ENCODE data around the gene NOL9. TPM values are rescaled to one million over a fixed set of nuclear protein-coding genes. Genes with fewer than 3 reads are reported as not detected.

The NOL9 gene
- total RNA-seq, 2 experiments from 2014 or later, result 32.5 to 39.1 TPM

DNA sequence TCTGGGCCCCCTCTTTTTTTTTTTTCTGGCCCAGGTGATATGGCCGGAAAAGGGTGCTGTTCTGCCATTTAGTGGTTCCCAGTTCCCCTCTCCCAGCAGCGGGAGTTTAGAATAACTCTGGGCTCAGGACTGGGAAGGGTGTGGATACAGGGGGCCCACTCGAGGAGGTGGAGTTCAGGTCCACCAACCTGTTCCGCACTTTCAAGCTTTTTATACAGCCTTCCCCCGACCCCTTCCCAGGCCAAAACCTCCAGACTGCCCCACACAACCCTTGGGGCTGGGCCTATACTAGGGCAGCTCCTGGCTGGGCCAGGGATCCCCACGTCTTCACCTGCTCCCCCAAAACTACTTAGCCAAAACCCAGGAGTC is 63.2 kb downstream of the NOL9 start:
- peak overlapping the region; percentile 77 for H3K27ac Mint-ChIP-seq
- peak overlapping the region; percentile 73 for H3K4me3 Mint-ChIP-seq
- ATAC-seq (no peak), DNase-seq (no peak)
- CTCF ChIA-PET, result interaction anchor here (0.6 to 5.5 kb wide), 25 partner anchors 10 to 284 kb away, joined by 3 to 41 read pairs (median 6); partner anchors contain the start of genes HES2, NOL9 and TAS1R1
- H3K36me3 Mint-ChIP-seq, result no peaks in the 10 kb centered on the region
- no peaks in the 10 kb centered on the region for H3K9me3 Mint-ChIP-seq (ENCODE audit: low read depth)
- H3K27me3 Mint-ChIP-seq, result peaks cover 22% of the 10 kb centered on the region
- peaks cover 11% of the 10 kb centered on the region for H3K4me1 Mint-ChIP-seq

DNA sequence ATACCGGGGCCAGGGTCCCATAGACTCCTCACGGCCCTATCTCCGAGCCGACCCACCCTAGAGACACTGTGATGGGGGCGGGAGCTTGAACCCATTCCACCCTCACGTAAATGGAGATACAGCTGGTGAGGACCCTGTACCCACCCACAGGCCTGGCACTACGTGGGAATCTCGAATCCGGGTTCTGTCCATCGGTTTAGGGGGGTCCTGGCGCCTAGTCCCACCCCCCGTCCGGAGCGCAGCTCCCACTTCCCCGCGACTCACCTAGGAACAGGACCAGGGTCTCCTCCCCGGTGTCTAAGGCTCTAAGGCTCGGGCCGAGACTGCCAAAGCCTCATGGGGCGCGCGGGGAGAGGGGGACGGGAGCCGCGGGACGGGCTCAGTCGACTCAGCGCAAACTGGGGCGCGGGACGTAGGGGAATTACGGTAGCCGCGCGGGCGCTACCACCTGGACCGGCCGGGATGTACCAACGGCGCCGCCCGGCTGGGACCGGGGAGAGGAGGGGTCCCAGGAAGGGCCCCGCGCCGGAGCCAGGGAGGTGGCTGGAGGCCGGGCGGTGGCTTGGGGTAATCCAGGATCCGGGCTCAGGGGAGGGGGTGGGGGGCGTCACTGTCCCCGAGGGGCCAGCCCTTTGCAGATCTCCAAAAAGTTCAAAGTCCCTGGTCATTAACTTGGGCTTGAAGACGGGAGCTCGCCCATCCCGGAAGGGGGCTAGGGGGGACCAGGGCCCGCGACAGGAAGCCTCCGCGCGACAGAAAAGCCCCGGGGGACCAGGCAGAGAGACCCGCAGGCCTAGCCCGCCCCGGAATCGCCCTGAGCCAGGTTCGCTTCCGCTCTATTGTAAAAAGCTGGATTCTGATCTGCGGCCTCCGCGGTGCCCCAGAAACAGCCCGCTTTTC is 63.9 kb downstream of the NOL9 start:
- Mint-ChIP-seq H3K27ac (peak overlapping the region; percentile 78), H3K36me3 (no peaks in the 10 kb centered on the region), H3K9me3 (ENCODE audit: low read depth) (no peaks in the 10 kb centered on the region), H3K27me3 (peaks cover 26% of the 10 kb centered on the region), H3K4me3 (peak overlapping the region; percentile 73), H3K4me1 (peaks cover 9% of the 10 kb centered on the region)
- DNase-seq (peak; percentile 72), ATAC-seq (peak; percentile 69)
- CTCF ChIA-PET, result interaction anchor here (0.6 to 5.5 kb wide), 36 partner anchors 10 to 284 kb away, joined by 3 to 41 read pairs (median 6); partner anchors contain the start of genes HES2, NOL9, TAS1R1 and TNFRSF25

DNA sequence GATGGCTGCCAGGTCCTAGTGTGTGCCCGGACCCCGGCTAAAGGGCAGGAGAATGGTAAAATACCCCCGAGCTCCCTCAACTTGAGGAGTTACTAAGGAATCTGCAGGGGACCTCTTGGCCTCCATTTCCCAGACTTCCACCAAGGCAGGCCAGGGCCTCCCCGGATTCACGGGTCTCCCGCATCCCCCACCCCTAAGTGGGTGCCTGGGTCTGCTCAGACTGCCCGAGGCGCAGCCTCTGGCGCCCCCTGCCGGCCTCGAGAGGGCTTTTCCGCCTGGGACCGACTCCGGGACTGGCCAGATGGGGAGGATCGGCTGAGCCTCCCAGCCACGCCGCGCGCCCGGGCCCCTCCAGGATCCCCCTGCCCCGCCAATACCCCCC is 64.5 kb downstream of the NOL9 start:
- DNase-seq (peak; percentile 84), ATAC-seq (peak; percentile 80)
- H3K4me1 Mint-ChIP-seq, result peaks cover 9% of the 10 kb centered on the region
- H3K9me3 Mint-ChIP-seq (ENCODE audit: low read depth), result no peaks in the 10 kb centered on the region
- CTCF ChIA-PET, result interaction anchor here (0.8 to 5.5 kb wide), 32 partner anchors 9 to 259 kb away, joined by 3 to 41 read pairs (median 6); partner anchors contain the start of genes NOL9, TAS1R1 and TNFRSF25
- H3K4me3 Mint-ChIP-seq, result peak overlapping the region; percentile 73
- H3K27ac Mint-ChIP-seq, result peak overlapping the region; percentile 78
- H3K36me3 Mint-ChIP-seq, result no peaks in the 10 kb centered on the region
- H3K27me3 Mint-ChIP-seq, result peaks cover 27% of the 10 kb centered on the region

DNA sequence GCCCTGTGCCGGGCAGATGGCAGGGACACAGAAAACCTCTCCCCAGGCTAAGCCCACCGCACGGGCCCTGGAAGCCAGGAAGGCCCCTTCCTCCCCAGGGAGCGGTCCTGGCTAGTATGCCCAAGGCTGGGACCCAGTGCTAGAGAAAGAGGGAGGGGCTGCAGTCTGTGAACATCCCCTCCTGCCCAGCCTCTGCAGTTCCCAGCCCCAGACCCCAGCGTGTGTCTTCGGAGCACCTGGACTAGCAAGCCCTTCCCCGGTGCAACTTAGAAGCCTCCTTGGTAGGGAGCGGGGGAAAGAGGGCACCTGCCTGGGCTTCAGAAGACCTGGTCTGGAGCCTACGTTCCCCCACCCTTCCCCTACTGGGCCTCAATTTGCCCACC is 64.9 kb downstream of the NOL9 start:
- Mint-ChIP-seq H3K4me1 (peaks cover 9% of the 10 kb centered on the region), H3K27me3 (peaks cover 31% of the 10 kb centered on the region), H3K36me3 (no peaks in the 10 kb centered on the region), H3K9me3 (ENCODE audit: low read depth) (no peaks in the 10 kb centered on the region), H3K27ac (no peak overlapping the region), H3K4me3 (peak overlapping the region; percentile 73)
- CTCF ChIA-PET, result interaction anchor here (0.9 to 5.5 kb wide), 27 partner anchors 9 to 243 kb away, joined by 3 to 41 read pairs (median 7); partner anchors contain the start of genes NOL9, TAS1R1 and TNFRSF25
- DNase-seq, result no peak
- no peak for ATAC-seq

DNA sequence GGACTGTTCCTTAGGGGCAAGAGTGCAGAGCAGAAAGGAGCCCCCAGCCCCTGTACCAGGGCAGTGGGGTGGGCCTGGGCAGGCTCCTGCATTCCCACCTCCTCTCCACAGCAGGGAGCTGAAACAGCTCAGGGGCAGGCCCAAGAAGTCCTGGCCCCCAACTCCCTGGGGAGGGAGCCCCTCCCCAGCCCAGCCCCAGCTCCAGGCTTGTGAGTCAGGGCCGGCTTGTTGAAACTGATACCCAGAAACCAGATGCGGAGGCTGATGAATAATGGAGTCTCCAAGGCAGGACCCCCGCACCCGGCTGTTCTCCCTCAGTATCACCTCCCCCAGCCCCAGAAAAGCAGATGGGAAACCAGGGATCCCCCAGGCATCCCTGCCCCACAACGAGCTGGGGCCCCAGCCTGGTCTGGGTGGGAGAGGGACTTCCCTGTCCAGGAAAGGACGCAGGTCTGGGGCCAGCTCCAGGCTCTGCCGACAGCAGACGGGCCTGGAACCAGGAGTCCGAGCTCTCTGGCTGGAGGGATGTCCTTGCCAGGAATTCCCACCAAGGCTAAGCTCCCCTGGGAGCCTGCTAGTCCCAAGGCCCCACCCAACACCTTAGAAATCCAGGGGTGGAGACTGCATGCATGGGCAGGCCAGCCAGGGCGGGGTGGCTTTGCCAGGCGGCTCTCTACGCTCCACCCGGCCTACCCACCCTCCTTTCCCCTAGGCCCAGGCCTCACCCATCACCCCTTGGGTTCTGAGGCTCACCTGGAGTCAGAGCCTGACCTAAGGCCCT is 65.5 kb downstream of the NOL9 start:
- CTCF ChIA-PET, result interaction anchor here (0.7 to 5.5 kb wide), 27 partner anchors 8 to 242 kb away, joined by 3 to 41 read pairs (median 6); partner anchors contain the start of genes NOL9, TAS1R1 and TNFRSF25
- no peak overlapping the region for H3K4me3 Mint-ChIP-seq
- peaks cover 9% of the 10 kb centered on the region for H3K4me1 Mint-ChIP-seq
- no peak overlapping the region for H3K27ac Mint-ChIP-seq
- H3K9me3 Mint-ChIP-seq (ENCODE audit: low read depth), result no peaks in the 10 kb centered on the region
- no peaks in the 10 kb centered on the region for H3K36me3 Mint-ChIP-seq
- DNase-seq (no peak), ATAC-seq (no peak)
- H3K27me3 Mint-ChIP-seq, result peaks cover 37% of the 10 kb centered on the region

DNA sequence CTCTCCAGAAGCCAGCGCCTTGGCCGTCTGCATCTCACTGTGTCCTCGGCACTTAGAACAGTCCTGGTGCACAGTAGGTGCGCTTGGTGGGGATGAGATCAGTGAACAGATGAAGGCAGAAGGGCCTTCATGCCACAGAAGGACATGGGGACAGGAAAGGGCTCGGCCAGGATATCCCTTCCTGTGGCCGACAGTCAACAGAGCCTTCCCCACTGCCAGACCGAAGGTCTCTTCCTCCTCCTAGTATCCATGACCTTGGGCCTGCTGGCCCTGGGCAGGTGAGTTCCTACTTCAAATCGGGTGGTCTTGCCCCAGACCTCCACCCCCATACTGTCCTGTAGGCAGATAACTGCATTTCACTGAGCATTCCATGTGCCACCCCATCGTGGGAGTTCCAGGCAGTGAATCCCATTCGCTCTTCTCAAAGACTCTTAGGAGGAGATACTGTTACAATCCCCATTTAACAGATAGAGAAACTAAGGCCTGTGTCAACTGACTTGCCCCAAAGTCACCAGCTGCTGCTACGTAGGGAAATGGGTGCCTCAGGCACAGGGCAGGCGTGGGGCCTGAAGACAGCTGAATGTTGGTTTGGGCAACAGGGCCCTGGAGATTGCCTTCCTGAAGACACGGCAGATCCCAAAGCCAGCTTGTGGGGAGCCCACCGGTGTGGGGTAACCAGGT is 66.4 kb downstream of the NOL9 start:
- H3K9me3 Mint-ChIP-seq (ENCODE audit: low read depth), result no peaks in the 10 kb centered on the region
- no peak overlapping the region for H3K4me3 Mint-ChIP-seq
- no peak for DNase-seq
- no peak for ATAC-seq
- peaks cover 43% of the 10 kb centered on the region for H3K27me3 Mint-ChIP-seq
- H3K4me1 Mint-ChIP-seq, result peaks cover 9% of the 10 kb centered on the region
- CTCF ChIA-PET, result interaction anchor here (0.8 to 5.5 kb wide), 16 partner anchors 8 to 213 kb away, joined by 3 to 41 read pairs (median 6); partner anchors contain the start of genes NOL9, TAS1R1 and TNFRSF25
- H3K36me3 Mint-ChIP-seq, result no peaks in the 10 kb centered on the region
- no peak overlapping the region for H3K27ac Mint-ChIP-seq

DNA sequence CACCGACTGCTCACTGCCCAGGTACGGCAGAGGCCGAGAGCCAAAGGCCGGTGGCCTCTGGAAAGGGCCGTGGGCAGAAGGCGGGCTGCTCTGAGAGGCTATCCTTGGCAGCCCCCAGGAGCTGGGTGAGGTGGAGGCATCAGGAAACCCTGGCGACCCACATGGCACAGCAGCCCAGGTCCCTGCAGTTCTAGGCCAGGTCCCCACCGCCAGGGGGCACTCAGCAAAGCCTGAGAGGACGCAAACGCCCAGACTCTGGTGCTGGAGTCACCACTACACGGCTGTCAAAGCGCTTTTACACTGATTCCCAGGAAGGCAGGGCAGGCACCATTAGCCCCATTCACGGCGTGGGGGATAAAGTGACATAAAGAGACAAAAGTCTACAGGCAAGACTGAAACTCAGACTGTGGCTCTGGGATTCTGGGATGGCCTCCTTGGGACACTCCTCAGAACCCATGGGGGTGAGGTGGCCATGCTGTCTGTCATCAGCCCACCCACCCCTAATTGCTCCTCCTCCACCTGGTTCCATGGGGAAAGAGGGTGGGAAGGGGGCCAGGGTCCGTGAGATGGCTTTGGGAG is 67.8 kb downstream of the NOL9 start:
- Mint-ChIP-seq H3K9me3 (ENCODE audit: low read depth) (no peaks in the 10 kb centered on the region), H3K36me3 (no peaks in the 10 kb centered on the region), H3K4me3 (no peak overlapping the region), H3K27me3 (peaks cover 48% of the 10 kb centered on the region), H3K4me1 (peaks cover 7% of the 10 kb centered on the region), H3K27ac (no peak overlapping the region)
- DNase-seq (peak; percentile 90), ATAC-seq (peak; percentile 71)
- CTCF ChIA-PET, result interaction anchor here (0.7 to 4.1 kb wide), 16 partner anchors 9 to 159 kb away, joined by 3 to 29 read pairs (median 4); partner anchors contain the start of genes TAS1R1 and TNFRSF25

DNA sequence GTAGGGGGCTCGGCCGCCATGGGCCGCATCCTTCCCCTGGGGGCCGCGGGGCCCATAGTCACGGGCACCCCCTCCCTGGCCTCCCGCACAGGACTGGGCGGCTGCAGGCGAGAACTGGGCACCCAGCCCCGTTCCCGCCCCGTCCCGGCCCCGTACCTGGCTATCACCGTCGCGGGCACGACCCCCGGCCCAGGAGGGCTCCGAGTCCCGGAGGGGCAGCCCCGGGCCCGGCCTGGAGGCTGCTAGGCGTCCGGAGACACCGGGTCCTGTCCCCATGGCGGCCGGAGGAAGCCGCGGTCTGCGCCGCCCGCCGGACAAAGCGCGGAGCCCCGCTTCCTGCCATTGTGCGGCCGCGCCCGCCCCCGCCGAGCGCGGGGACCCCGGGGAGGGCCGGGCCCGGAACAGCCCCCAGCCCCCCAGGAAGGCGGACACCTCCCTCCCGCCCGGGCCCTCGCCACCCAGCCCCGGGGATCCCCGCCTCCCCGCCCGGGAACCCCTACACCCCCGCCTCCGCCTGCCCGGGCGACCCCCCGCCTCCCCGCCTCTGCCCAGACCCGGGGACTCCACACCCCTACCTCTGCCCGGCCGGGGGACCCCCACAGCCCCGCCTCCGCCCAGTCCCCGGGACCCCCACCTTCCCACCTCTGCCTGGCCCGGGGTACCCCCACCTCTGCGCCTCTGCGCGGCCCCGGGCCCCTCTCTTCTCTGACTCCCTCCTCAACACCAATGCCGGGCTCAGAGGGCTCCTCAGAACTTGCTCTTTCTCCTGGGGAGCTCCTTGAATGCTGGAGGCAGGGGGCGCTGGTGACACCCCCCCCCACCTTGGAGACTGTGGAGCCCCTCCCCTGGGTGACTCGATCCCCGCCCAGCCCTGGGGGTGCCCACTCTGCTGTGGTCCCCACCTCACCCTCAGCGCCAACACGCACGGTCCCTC is 68.9 kb downstream of the NOL9 start:
- DNase-seq (no peak), ATAC-seq (no peak)
- no peaks in the 10 kb centered on the region for H3K36me3 Mint-ChIP-seq
- no peaks in the 10 kb centered on the region for H3K9me3 Mint-ChIP-seq (ENCODE audit: low read depth)
- peaks cover 46% of the 10 kb centered on the region for H3K27me3 Mint-ChIP-seq
- CTCF ChIA-PET, result interaction anchor here (1.0 to 4.1 kb wide), 14 partner anchors 8 to 161 kb away, joined by 3 to 29 read pairs (median 5); partner anchors contain the start of genes TAS1R1 and TNFRSF25
- H3K4me1 Mint-ChIP-seq, result peaks cover 3% of the 10 kb centered on the region
- H3K4me3 Mint-ChIP-seq, result no peak overlapping the region
- no peak overlapping the region for H3K27ac Mint-ChIP-seq

DNA sequence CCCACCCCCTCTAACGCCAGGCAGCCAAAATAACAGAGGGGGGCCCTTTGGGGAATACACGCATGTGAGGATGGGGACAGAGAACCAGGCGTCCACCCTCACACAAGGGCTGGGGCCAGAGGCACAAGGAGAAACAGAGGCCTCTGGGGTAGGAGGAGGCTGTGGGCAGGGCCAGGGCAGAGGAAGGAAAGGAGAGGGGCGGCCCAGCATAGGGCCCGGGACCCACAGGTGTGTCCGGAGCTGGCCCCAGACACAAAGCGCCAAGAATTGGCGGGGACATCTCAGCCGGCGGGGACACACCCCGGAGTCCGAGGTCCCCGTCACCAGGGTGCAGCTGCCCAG is 69.5 kb downstream of the NOL9 start:
- no peaks in the 10 kb centered on the region for H3K36me3 Mint-ChIP-seq
- H3K4me1 Mint-ChIP-seq, result peaks cover 3% of the 10 kb centered on the region
- DNase-seq (no peak), ATAC-seq (no peak)
- no peak overlapping the region for H3K27ac Mint-ChIP-seq
- H3K27me3 Mint-ChIP-seq, result peaks cover 46% of the 10 kb centered on the region
- CTCF ChIA-PET, result interaction anchor here (1.0 to 2.7 kb wide), 6 partner anchors 8 to 161 kb away, joined by 3 to 15 read pairs (median 6); no protein-coding TSS in a partner anchor
- H3K4me3 Mint-ChIP-seq, result no peak overlapping the region
- no peaks in the 10 kb centered on the region for H3K9me3 Mint-ChIP-seq (ENCODE audit: low read depth)

DNA sequence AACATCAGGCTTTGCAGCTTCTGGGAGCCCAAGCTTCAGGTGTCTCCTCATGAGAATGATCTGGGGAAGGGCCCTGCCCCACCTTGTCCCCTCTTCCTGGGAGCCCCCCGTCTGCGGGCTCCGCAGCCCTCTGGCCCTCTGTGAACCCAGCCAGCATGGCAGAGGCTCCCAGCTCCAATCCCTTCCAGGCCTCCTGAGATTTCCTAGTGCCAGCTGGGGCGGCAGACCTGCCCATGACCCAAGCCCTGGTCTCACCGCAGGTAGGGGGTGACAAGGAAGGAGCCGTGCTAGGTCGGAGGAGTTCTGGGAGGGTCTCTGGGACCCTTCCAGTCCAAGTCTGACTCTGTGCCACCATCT is 70.6 kb downstream of the NOL9 start:
- ATAC-seq (no peak), DNase-seq (no peak)
- H3K4me1 Mint-ChIP-seq, result peaks cover 3% of the 10 kb centered on the region
- no peaks in the 10 kb centered on the region for H3K9me3 Mint-ChIP-seq (ENCODE audit: low read depth)
- no peaks in the 10 kb centered on the region for H3K36me3 Mint-ChIP-seq
- H3K27me3 Mint-ChIP-seq, result peaks cover 46% of the 10 kb centered on the region
- H3K27ac Mint-ChIP-seq, result no peak overlapping the region
- no peak overlapping the region for H3K4me3 Mint-ChIP-seq
- CTCF ChIA-PET, result interaction anchor here (1.6 to 2.4 kb wide), 3 partner anchors 12 to 162 kb away, joined by 4 to 7 read pairs (median 7); no protein-coding TSS in a partner anchor

DNA sequence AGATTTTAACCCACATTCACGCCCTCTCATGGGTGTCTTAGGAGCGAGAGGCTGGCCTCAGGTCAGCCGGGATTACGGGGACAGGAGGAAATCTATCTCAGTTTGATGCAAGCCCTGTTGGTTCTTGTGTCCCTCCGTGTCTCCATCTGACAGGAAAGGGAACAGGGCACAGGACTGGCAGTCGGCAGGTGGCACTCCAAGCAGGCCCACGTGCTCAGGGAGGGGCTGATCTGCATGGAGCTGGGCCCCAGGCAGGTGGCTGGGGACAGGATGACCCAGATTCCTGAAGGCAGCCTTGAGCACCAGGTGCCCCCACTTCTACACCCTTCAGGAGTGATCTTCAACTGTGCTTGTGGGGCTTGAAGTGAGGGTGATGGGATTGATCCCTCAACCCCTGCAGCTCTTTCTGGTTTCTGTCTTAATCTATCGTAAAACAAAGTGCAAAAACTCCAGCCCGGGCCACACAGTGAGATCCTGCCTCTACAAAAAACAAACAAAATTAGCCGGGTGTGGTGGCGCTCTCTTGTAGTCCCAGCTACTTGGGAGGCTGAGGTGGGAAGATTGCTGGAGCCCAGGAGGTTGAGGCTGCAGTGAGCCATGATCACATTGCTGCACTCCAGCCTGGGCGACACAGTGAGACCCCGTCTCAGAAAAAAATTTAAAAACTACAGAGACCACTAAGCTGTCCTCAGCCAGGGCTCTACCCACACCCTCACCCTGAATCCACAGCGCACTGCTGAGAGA is 71.1 kb downstream of the NOL9 start:
- H3K27me3 Mint-ChIP-seq, result peaks cover 45% of the 10 kb centered on the region
- no peak overlapping the region for H3K4me3 Mint-ChIP-seq
- H3K27ac Mint-ChIP-seq, result no peak overlapping the region
- CTCF ChIA-PET, result interaction anchor here (1.6 to 2.4 kb wide), 3 partner anchors 11 to 163 kb away, joined by 4 to 7 read pairs (median 7); no protein-coding TSS in a partner anchor
- ATAC-seq (no peak), DNase-seq (no peak)
- no peaks in the 10 kb centered on the region for H3K9me3 Mint-ChIP-seq (ENCODE audit: low read depth)
- peaks cover 3% of the 10 kb centered on the region for H3K4me1 Mint-ChIP-seq
- no peaks in the 10 kb centered on the region for H3K36me3 Mint-ChIP-seq
